ENCODE data around the gene GMDS. TPM values are rescaled to one million over a fixed set of nuclear protein-coding genes. Genes with fewer than 3 reads are reported as not detected.

GMDS gene
- total and polyA plus RNA-seq, 2 donors (not counting 3 experiments of a cell fraction or from before 2014, with no cell fraction given) = 9.8 to 23.5 TPM

- H3K79me2 ChIP-seq (ENCODE audit: control insufficient read depth, insufficient read depth, low read length) = peaks cover 8% of the 10 kb centered on the region
- no peaks in the 10 kb centered on the region for H3K9me3 ChIP-seq (replicated peaks; ENCODE audit: control insufficient read depth, insufficient read depth, low read length)
- H3K4me1 ChIP-seq (ENCODE audit: control insufficient read depth, extremely low read depth, insufficient read depth, low read length) = peaks cover 3% of the 10 kb centered on the region
- no peak overlapping the region for H2AFZ ChIP-seq (ENCODE audit: low read depth, low read length)
- no peak for DNase-seq (ENCODE audit: low read depth, low spot score)
- no peak overlapping the region for H3K4me3 ChIP-seq (replicated peaks in 1 of 3; ENCODE audit: insufficient read depth in 1 of 3, low read depth in 1 of 3, low read length in 3 of 3)
- dilution Hi-C loops (cut with MboI; ENCODE audit: extremely low pct_ligation_motif_present, low sequenced_read_pairs) = loop anchor here (10.0 to 25.0 kb wide), 2 partner anchors 506 to 1039 kb away; no protein-coding TSS in a partner anchor
- no peaks in the 10 kb centered on the region for H4K20me1 ChIP-seq (replicated peaks; ENCODE audit: control insufficient read depth, extremely low read depth, insufficient read depth, low read length)
- no peak overlapping the region for H3K9ac ChIP-seq (replicated peaks; ENCODE audit: extremely low read depth, insufficient read depth, low read length)
- FAIRE-seq = no peak
- TF ChIP-seq CTCF (IDR thresholded peaks at IDR 0.05; ENCODE audit: extremely low read depth in 1 of 2, insufficient read depth in 1 of 2, low read depth in 1 of 2, low read length in 2 of 2) = no peak
- TF ChIP-seq POLR2AphosphoS5 (IDR thresholded peaks at IDR 0.05; ENCODE audit: insufficient read depth, low read depth, low read length) = no peak
- TF ChIP-seq FOS (IDR thresholded peaks at IDR 0.05; ENCODE audit: borderline replicate concordance, insufficient read depth, low read length) = no peak
- TF ChIP-seq MYC (IDR thresholded peaks at IDR 0.05; ENCODE audit: low read depth, low read length) = no peak
- TF ChIP-seq POLR2A (IDR thresholded peaks at IDR 0.05; ENCODE audit: low read depth, low read length) = no peak
- no peak for TF ChIP-seq EZH2 (IDR thresholded peaks at IDR 0.05; ENCODE audit: borderline replicate concordance, low read depth, low read length, severe bottlenecking)
- TF ChIP-seq GATA2 (IDR thresholded peaks at IDR 0.05; ENCODE audit: insufficient read depth, insufficient read length, low read depth, low read length) = no peak
- TF ChIP-seq JUN (IDR thresholded peaks at IDR 0.05; ENCODE audit: borderline replicate concordance, insufficient read depth, insufficient read length, low read depth) = no peak
- no peak for TF ChIP-seq MAX (IDR thresholded peaks at IDR 0.05; ENCODE audit: insufficient read depth, insufficient read length)
- intact Hi-C loops (cut with micrococcal nuclease) = loop anchor here (2.0 kb wide), 2 partner anchors 81 to 1029 kb away; no protein-coding TSS in a partner anchor
- POLR2A ChIA-PET = no interaction called here
- no peak overlapping the region for H3K27ac ChIP-seq (ENCODE audit: insufficient read depth, low read depth, low read length)
- CTCF ChIA-PET = interaction anchor here (0.6 to 3.5 kb wide), 5 partner anchors 9 to 1028 kb away, joined by 3 to 22 read pairs (median 9); no protein-coding TSS in a partner anchor
- no peaks in the 10 kb centered on the region for H3K9me1 ChIP-seq (replicated peaks; ENCODE audit: control insufficient read depth, extremely low read depth, insufficient read depth, low read length)
- no peaks in the 10 kb centered on the region for H3K36me3 ChIP-seq (ENCODE audit: control insufficient read depth in 2 of 2, extremely low read depth in 1 of 2, insufficient read depth in 2 of 2, low read length in 2 of 2)
- no peak overlapping the region for H3K4me2 ChIP-seq (ENCODE audit: insufficient read depth, low read length)
- peaks cover 10 to 16% of the 10 kb centered on the region in 2 experiments for H3K27me3 ChIP-seq (ENCODE audit: control insufficient read depth in 2 of 2, insufficient read depth in 2 of 2, low read length in 2 of 2)
- no TSS peak for BruUV-seq (replicated peaks)
Measured at GRCh38 chr6:1605893-1606779, 639.3 kb downstream of the GMDS start.

Data from endothelial cell of umbilical vein (primary cell).